Measurements from ENCODE around the gene PCDHGB4.
A peak's percentile ranks its signal among the peaks of the same experiment; 100 is the strongest.

DNA sequence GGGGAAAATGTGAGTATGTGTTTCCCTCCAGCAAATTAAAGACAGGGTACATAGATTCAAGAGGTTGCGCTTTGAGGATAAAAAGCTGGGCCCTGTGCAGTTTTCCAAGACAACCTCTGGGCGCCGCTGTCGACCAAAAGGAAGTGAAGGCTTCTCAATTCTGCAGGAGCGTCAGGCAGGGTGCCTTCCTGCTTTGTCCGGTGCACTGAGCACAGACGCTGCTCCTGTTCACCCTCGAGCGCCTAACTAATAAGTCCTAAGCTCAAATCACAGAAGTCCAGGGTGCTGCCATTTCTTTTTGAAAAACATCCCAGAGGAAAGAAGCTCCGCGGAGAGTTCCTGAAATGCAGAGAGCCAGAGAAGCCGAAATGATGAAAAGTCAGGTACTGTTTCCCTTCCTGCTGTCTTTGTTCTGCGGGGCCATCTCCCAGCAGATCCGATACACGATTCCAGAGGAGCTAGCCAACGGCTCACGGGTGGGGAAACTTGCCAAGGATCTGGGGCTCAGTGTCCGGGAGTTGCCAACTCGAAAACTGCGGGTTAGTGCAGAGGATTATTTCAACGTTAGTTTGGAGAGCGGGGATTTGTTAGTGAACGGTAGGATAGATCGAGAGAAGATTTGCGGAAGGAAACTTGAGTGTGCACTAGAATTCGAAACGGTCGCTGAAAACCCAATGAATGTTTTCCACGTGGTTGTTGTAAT, 37.4 kb upstream of the PCDHGB4 start, which contains the start of gene PCDHGB1:
- TF ChIP-seq, protein P1, sequence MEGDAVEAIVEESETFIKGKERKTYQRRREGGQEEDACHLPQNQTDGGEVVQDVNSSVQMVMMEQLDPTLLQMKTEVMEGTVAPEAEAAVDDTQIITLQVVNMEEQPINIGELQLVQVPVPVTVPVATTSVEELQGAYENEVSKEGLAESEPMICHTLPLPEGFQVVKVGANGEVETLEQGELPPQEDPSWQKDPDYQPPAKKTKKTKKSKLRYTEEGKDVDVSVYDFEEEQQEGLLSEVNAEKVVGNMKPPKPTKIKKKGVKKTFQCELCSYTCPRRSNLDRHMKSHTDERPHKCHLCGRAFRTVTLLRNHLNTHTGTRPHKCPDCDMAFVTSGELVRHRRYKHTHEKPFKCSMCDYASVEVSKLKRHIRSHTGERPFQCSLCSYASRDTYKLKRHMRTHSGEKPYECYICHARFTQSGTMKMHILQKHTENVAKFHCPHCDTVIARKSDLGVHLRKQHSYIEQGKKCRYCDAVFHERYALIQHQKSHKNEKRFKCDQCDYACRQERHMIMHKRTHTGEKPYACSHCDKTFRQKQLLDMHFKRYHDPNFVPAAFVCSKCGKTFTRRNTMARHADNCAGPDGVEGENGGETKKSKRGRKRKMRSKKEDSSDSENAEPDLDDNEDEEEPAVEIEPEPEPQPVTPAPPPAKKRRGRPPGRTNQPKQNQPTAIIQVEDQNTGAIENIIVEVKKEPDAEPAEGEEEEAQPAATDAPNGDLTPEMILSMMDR (IDR thresholded peaks at IDR 0.05), result peak; percentile 26 to 47 (median 31)
- TF ChIP-seq POLR2A (IDR thresholded peaks at IDR 0.05; ENCODE audit: low read depth) (no peak), POLR2AphosphoS5 (IDR thresholded peaks at IDR 0.05) (no peak), EP300 (IDR thresholded peaks at IDR 0.05) (no peak)

Data from esophagus muscularis mucosa (tissue), 4 donors.